Right lung (tissue), 5 donors: ENCODE results near the gene SCN4A. TPM values are rescaled to one million over a fixed set of nuclear protein-coding genes. Genes with fewer than 3 reads are reported as not detected.

ENCODE experiments used
- DNase-seq, 2 donors: peaks; one replicate each; pipeline ENCODE4 v3.0.0-alpha.2; 2013
- polyA plus RNA-seq, 5 donors: library from polyadenylated mRNA; unstranded; fragments of 120-200 nt; gene quantifications; one replicate each; pipeline versions ENCODE4 v1.2.1 to v1.2.3, GENCODE V29; 2013; ENCODE audit warnings: inconsistent platforms in 1 of 5, low replicate concordance in 1 of 5; ENCODE audit not compliant: insufficient read length in 5 of 5, insufficient read depth in 1 of 5

Gene SCN4A
- polyA plus RNA-seq, 5 donors = 0.36 to 2.2 (median 0.63) TPM

DNA sequence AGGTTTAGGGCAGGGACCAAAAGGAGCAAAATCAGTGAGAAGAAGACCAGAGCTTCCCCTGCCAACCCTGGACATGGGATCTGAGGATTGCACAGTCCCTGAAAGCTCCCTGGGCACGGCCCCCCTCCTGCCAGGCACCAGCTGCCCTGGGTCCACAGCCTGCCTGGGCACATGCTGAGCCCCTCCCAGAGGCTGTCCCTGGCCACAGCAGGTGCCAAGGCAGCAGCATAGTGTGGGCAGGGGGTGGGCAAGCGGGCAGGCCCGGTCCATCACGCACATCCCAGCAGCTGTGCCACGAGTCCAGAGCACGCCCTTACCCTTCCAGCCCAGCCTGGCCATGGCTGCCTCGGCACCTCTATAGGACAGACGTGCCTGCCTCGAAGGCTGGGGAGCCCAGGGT lies 12.7 kb downstream of the SCN4A start:
- no peak for DNase-seq

DNA sequence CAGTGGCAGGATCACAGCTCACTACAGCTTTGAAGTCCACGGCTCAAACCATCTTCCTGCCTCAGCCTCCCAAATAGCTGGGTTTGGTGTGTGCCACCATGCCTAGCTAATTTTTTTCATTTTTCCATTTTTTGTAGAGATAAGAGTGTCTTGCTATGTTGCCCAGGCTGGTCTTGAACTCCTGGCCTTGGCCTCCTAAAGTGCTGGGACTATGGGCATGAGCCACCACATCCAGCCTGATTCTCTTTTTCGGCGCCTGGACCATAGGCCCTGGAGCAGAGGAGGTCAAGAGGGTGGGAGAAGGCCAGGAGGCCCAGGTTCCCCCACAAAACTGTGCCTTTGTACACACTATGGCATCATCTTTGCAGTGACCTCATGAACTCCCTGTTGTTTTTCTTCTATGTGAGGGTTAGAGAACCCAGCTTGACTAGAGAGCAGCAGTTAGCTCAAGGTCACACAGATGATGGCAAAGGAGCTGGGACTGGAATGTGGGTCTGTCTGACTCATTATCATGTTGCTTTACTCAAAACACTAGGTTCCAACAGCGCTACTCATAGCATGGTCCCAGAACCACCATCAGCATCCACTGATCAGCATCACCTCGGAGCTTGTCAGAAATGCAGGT lies 16.3 kb downstream of the SCN4A start:
- no peak for DNase-seq

DNA sequence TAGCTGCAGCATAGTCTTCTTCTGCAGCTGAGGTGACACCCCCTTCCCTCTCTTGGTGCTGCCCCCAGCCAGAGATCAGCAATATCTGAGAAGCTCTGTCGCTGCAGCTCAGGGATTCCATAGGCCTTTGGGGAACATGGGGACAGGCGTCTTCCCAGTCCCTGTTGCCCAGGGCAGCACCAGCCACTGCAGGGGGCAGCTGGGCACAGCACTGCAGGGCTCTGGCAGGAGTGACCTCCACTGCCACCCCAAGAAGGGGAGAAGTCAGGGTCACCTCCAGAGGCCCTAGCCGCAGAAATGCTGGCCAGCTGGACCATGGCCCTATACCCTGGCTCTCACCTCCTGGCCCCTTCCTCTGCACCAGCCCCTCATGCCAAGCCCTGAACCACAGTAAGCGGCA lies 16.9 kb downstream of the SCN4A start:
- DNase-seq = no peak

DNA sequence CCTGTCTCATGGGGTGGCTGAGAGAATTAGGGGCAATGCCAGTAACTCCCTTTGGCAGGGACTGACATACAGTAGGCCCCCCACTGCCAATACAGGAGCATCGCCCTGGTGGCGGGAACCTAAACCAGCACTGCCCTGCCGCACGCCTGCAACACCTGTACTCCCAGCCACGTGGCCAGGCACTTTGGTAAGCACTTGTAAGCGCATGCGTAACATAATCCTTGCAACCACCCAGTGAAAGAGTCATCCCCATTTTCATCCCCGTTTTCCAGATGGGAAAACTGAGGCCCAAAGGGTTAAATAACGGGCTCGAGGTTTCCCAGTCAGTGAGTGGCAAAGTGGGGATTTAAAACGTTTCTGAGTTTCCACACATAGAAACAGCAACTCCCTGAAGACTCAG lies 17.5 kb downstream of the SCN4A start:
- no peak for DNase-seq

DNA sequence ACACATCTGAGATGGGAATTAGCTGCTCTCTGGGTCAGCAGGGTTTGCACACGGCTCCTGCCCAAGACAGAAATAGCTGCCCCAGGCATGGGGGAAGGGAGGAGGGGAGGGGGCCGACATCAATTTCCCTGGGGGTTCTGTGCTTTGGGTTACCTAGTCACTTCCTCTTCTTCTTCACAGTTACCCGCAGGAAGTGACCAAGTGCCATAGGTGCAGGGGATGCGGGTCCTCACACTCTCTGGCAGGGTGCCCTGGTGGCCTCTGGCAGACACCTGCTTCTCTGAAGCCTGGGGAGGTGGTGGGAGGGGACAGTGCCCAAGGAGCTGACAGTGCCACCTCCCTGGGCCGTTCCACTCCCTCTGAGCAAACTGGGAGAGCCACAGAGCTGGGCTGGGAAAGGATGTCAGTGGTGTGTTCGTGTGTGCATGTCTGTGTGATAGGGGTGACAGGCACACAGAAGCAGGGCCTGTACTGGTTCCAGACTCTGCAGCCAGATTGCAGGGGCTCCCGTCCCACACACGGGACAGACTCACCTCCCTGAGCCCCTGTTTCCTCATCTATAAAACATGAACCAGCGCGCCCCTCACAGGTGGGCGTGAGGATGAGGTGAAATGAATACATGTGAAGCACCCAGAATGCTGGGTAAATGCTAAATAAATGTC lies 18.2 kb downstream of the SCN4A start:
- DNase-seq = no peak

DNA sequence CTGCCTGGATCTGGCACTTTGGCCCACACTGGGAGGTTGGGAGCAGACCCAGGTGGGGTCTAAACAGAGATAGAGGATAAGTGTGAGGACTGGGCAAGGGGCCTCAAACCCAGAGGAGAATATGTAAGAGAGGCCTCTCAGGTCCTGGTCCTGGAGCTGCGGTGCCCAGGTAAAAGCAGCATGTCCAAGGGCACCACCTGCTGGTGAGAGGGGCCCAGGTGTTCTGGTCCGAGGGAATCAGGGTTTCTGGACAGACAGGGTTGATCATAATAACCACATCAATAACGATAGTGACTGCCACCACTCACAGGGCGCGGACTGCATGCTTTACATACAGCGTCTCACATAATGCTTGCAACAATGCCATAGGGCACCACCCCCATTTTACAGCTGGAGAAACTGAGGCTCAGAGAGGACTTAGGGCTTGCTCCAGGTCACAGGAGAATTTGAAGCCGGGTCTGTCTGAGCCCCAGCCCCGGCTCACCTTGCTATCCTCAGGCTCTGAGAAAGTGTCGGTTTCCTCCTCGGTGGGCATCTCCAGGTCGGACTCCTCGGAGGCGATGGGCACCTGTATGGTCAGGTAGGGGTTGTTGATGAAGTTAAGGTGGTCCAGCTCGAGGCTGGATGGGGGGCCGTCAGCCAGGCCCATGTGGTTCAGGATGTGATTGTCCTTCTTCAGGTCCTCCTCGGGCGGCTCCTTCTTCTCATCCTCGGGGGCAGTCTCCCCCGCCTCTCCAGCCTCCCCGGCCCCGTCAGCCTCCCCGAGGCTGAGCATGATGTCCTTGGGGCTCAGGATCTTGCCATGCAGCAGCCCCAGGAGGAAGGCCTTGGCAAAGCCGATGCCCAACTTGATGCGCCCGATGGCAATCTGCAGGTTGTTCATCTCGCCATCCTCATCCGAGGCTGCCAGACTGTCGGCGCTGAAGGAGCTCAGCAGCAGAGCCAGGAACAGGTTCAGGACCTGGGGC lies 21.5 kb downstream of the SCN4A start:
- DNase-seq = no peak

DNA sequence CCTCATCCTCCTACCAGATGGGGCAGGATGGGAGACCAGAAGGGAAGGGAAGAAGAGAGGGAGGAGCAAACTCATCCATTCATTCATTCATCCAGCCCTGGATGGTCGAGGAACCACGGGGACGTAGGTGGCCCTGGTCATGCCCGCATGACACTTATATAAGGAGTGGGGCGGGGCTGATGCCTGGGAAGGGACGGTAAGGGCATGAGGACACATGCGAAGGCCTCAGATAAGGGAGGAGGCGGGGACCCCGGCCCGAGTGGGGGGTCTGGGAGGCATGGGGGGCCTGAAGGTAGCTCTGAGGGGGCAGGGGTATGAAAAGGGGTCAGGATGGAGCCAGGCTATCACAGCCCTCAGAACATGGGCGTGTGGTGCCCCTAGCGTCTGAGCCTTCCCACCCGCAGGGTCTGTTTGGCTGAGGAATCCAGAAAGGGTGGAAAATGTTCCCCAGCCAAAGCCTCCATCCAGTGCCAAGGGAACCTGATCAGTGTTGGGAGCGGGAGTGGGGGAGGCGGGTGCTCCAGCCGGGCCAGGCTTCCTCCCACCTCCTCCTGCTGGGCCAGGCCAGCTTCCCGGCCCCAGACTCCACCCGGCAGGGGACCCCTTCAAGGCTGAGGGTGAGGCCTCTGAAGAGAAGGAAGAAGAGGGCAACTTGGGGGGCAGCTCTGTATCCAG lies 23.0 kb downstream of the SCN4A start:
- DNase-seq = no peak

DNA sequence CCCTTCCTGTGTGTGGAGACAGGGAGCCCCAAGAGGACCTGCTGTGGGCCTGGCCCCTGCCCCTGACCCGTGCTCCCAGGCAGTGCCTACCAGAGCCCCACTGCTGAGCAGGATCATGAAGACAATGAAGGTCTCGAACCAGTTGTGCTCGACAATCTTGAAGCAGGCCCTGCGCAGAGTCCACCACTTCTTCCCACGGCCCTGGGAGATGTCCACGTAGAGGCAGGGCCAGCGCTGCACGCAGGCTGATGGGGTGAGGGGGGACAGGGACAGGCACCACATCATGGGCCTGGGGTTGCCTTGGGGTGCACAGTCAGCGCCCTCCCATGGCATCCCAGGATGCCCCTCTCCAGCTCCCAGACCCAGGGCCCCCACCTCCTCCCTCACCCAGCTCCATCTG lies 24.2 kb downstream of the SCN4A start:
- DNase-seq = no peak

DNA sequence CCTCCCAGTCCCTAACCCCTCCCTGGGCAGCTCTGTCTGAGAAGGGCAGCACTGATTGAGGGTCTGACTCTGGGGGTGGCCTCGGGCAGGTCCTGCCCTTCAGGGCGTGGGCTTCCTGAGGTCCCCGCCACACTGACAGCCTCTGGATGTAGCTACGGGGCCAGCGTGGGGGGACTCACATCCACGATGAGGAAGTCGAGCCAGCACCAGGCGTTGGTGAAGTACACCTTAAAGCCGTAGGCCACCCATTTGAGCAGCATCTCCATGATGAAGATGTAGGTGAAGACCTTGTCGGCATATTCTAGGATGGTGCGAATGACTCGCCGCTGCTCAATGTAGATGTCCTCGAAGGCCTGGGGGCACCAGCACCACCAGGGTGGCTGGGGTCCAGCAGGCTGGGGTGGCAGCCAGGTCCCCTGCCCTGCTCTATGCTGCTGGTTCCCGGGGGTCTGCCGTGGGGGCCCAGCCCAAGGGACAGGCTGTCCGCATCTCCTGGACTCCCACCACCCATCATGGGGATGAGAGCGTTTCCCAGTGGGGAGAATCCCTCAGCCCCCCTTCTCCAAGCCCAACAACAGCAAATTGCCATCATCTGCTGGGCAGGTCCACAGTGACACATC lies 24.9 kb downstream of the SCN4A start:
- DNase-seq = no peak

DNA sequence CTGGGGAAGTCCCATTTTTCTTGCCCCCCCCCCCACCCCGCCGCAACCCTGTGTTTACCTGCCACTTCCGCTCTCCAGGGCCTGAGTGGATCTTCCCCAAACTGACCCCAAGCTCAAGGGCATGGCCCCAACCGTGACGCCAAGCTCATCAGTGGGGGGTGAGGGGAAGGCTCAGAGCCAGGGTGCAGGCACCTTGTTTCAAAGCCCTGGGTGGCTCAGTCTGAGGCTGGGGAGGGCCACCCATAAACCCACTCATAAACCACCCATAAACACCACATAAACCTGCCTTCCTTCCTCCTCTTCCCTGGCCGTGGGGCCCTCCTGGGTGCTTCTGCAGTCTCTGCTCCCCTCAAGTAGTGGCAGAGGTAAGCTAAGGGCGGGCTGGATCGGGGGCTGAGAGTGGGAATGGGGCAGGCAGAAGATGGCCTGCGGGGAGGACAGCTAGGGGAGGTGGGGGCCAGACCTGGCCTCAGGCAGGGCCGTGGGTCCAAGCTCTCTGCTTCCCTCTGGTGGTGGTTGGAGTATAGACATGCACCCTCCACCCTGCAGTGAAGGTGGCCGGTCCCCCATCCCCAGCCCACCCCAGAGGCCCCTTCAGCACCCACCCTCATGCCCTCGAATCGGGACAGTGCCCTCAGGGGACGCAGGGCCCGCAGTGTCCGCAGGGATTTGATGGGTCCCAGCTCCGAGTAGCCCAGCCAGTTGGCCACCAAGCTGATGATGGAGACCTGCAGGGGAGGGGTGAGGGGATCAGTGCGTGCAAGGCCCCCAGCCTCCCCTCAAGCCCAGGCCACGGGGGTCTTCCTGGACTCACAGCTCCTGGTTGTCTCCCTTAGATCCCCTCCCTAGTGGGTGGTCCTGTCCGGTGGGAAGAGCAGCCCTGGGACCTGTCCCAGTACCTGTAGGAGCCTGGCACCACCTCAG lies 26.0 kb downstream of the SCN4A start:
- peak; percentile 24 to 27 for DNase-seq

DNA sequence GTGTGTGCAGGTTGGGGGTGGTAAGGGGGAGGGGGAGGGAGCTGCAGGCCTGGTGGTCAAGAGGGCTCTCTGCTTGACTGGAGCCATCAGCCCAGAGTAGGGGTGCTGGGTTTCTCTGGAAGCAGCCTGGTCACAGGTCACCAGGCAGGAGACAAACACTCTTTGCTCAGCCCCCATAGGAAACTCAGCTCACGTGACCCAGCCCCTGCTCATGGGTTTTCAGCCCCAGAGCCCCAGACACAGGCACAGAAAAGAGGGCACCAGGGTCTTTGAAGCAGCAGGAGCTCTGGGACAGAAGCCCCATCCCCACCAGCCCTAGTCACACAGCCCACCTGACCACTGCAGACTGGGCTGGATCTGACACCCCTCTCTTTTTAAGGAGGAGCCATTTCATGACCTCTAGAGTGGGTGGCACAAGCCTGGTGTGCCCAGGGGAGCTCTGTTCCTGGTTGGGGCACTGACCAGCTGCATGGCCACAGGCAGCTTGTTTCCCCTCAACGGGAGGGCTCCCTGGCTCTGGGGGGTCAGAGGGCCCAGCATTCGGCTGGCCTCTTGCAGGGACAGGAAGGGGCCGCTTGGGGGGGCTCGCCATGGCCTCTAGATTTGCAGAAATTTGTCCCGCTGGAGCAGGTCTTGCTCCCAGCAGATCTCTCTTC lies 26.8 kb downstream of the SCN4A start:
- DNase-seq = no peak

DNA sequence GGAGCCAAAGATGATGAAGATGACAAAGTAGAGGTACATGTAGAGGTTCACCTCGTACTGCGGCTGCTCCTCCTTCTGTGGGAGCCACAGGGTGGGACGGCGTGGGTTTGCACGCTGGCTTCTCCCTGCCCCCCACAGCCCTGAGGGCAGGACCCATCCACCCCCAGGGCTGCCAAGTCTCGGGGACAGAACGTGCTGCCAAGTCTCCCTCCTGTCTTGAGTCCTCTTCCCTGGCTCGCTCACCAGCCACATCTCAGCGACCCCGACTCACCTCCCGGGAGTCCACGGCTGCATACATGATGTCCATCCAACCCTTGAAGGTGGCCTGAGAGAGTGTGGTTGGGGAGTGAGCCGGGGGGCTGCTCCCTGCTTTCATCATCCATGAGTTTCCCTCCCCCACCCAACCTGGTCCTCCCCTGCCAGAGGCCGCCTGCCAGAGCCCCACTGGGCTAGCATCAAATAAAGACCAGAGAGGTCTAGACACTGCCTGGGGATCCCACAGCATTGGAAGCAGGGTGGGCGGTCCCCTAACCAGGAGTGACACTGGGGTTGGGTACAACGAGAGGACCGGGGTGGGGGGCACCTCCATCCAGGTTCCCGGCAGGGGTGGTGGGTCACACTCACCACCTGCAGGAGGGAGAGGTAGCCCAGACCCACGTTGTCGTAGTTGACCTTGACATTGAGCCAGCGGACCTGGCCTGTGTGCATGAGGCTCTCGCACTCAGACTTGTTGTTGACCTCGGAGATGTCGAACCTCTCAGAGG lies 27.8 kb downstream of the SCN4A start:
- DNase-seq = no peak

DNA sequence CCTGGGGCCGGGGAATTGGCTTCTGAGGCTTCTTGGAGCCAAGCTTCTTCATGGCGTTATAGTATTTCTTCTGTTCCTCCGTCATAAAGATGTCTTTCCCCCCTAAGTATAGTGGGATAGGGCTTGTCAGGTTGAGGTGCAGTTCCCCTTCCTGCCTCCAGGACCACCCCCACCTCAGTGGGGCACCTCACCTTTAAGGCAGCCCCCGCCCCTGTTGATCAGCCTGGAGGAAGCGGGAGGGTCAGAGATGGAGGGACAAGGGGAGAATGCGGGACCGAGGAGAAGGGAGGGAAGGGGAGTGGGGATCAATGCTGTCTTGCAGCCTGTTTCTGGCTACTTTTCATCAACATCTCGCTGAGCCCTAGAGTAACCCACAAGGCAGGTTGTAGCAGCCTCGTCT lies 29.0 kb downstream of the SCN4A start:
- no peak for DNase-seq

DNA sequence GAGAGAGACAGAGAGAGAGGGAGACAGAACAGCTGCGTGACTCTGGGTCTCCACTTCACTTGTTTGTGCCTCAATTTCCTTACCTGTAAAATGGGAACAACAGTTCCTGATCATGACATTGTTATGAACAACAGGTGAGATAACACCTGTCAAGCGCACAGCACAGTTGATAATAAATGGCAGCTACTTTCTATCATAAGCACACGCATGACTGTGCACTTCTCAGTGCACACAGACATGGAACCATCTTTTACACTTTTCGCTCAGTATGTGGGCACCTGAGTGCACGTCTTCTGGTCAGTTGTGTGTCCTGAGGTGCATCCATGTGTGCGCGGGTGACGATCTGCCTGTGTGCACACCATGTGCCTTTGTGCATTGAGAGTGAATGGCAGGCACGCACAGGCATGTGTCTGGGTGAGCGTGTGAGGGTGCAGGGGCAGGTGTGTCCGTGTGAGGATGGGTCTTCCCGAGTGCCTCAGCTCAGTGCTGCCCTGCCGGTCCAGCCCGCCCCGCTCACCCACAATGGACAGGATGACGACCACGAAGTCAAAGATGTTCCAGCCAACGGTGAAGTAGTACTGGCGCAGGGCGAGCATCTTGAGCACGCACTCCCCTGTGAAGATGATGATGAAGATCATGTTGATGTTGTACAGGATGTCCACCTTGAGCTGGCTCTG lies 30.3 kb downstream of the SCN4A start:
- DNase-seq = no peak

DNA sequence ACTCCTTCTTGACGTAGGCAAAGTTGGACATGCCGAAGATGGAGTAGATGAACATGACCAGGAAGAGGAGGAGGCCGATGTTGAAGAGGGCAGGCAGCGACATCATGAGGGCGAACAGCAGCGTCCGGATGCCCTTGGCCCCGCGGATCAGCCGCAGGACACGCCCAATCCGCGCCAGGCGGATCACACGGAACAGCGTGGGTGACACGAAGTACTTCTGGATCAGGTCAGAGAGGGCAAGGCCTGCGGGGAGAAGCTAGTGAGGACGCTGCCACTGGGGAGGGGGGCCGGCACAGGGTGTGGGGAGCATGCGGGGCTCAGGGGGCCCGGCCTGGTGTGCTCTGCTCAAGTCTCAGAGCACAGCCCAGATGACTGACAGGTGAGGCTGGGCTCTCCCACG lies 31.0 kb downstream of the SCN4A start:
- no peak for DNase-seq

DNA sequence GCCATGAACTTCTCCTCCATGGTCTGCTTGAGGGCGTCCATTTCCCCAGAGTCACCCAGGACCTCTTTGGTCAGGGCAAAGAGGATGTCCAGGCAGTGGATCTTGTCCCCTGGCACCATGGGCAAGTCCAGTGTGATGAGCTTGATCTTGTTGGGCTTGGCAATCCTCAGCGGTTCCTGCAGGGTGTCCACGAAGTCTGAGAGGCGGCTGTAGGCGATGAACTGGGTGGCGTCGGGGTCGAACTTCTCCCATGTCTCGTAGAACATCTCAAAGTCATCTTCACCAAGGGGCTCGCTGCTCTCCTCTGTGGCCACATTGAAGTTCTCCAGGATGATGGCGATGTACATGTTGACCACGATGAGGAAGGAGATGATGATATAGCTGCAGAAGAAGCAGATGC lies 31.6 kb downstream of the SCN4A start:
- DNase-seq = no peak

DNA sequence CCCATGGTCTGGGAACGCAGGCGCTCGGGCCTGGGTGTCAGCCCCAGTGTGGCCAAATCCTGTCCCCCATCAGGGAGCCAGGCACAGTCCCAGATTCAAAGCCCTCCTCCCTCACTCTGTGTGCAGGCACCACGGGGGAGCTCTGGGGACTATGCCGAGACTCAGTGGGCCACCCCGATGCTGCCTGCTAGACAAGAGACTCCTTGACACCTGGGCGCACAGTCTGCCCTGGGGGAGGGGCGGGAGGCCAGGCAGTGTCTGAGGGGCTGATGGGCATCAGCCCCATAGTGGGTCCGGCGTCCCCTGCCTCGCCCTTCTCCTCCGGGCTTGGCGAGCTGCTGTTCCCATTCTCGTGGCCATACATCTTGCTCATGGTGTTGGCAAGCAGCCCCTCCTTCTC lies 32.1 kb downstream of the SCN4A start:
- DNase-seq = no peak

DNA sequence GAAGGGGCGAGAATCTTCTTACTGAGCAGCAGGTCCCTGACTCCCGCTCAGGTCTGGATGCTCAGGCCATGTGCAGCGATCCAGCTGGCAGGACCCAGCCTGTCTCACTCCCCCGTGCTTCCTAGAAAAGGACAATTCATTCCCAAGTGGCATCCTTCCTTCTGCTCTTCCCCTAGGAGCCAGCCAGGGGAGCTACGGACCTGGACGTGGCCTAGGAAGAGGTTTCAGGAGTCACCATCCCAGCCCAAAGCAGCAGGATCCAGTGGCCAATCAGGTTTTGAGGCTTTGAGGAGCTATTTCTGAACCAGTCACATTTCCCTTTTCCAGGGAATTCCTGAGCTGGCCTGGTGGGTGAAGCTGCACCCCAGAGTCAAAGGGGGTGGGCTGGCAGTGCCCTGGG lies 32.8 kb downstream of the SCN4A start:
- no peak for DNase-seq

DNA sequence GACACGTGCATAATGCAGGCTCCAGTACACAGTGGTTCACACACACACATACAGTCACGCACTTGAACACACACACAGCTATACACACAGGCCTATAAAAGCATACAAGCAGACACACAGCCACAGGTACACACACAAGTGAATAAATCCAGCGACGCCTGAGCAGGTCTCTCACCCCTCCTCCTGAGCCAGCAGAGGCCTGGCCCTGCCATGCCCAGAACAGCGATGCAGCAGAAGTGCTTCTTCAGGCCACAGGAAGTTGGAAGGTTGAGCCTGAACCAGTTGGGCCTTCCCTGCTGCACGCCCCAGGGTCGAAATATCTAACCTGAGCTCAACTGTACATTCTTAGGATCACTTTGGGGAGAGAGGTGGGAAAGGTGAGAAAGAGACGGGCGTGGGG lies 33.3 kb downstream of the SCN4A start:
- no peak for DNase-seq
